HepG2 (cell line): ENCODE results near the gene COQ5.

ENCODE experiments used
- ATF7 ChIP-seq, 2 experiments: fragments of 450-650 bp in 1 of 2; sonication (generic) in 1 of 2; formaldehyde crosslinking in 1 of 2; IDR thresholded peaks; 2 replicates each; pipeline versions ENCODE4 v1.4.0 to v1.6.1; 2016 to 2020; ENCODE audit warnings: antibody characterized with exemption in 1 of 2, mild to moderate bottlenecking in 1 of 2, missing genetic modification reagents in 1 of 2
- CTCF ChIP-seq: sonication (generic); formaldehyde crosslinking; IDR thresholded peaks from 2 replicates; pipeline ENCODE4 v1.5.0; 2020; ENCODE audit warnings: mild to moderate bottlenecking, missing genetic modification reagents, moderate library complexity
- DMTF1 ChIP-seq: sonication (generic); formaldehyde crosslinking; IDR thresholded peaks from 2 replicates; pipeline ENCODE4 v1.4.0; 2020; ENCODE audit warnings: mild to moderate bottlenecking, missing genetic modification reagents
- GABPB1 ChIP-seq: IDR thresholded peaks from 2 replicates; pipeline ENCODE4 v1.6.1; 2016; ENCODE audit warnings: mild to moderate bottlenecking, missing genetic modification reagents, moderate library complexity, missing compliant biosample characterization
- JDP2 ChIP-seq: sonication (generic); formaldehyde crosslinking; IDR thresholded peaks from 2 replicates; pipeline ENCODE4 v1.8.1; 2022; ENCODE audit warnings: missing genetic modification reagents, borderline replicate concordance
- JUNB ChIP-seq: sonication (generic); formaldehyde crosslinking; IDR thresholded peaks from 2 replicates; pipeline ENCODE4 v1.8.0; 2022; ENCODE audit warnings: missing genetic modification reagents, mild to moderate bottlenecking, borderline replicate concordance
- NFKBIZ ChIP-seq: IDR thresholded peaks from 2 replicates; pipeline ENCODE4 v1.6.1; 2018; ENCODE audit warnings: missing genetic modification reagents, missing compliant biosample characterization
- RAD21 ChIP-seq: fragments of 450-650 bp; formaldehyde crosslinking; IDR thresholded peaks from 2 replicates; pipeline ENCODE4 v1.5.0; 2020; ENCODE audit warnings: mild to moderate bottlenecking
- RBM39 ChIP-seq: fragments of 200-400 bp; formaldehyde crosslinking; IDR thresholded peaks from one replicate; pipeline ENCODE4 v1.6.1; 2018; ENCODE audit warnings: antibody characterized with exemption, mild to moderate bottlenecking, low read depth, low read length; ENCODE audit not compliant: poor library complexity, severe bottlenecking
- SAP130 ChIP-seq: IDR thresholded peaks from 2 replicates; pipeline ENCODE4 v1.6.1; 2016; ENCODE audit warnings: low read depth
- TARDBP ChIP-seq: sonication (generic); formaldehyde crosslinking; IDR thresholded peaks from 2 replicates; pipeline ENCODE4 v1.8.0; 2022; ENCODE audit warnings: mild to moderate bottlenecking, missing genetic modification reagents
- ZKSCAN8 ChIP-seq: IDR thresholded peaks from 2 replicates; pipeline ENCODE4 v1.6.1; 2016; ENCODE audit warnings: borderline replicate concordance, missing genetic modification reagents, missing compliant biosample characterization
- ZNF589 ChIP-seq: sonication (generic); formaldehyde crosslinking; conservative IDR thresholded peaks from 2 replicates; pipeline ENCODE4 v1.8.0; 2022; ENCODE audit warnings: mild to moderate bottlenecking, moderate library complexity, missing genetic modification reagents

DNA sequence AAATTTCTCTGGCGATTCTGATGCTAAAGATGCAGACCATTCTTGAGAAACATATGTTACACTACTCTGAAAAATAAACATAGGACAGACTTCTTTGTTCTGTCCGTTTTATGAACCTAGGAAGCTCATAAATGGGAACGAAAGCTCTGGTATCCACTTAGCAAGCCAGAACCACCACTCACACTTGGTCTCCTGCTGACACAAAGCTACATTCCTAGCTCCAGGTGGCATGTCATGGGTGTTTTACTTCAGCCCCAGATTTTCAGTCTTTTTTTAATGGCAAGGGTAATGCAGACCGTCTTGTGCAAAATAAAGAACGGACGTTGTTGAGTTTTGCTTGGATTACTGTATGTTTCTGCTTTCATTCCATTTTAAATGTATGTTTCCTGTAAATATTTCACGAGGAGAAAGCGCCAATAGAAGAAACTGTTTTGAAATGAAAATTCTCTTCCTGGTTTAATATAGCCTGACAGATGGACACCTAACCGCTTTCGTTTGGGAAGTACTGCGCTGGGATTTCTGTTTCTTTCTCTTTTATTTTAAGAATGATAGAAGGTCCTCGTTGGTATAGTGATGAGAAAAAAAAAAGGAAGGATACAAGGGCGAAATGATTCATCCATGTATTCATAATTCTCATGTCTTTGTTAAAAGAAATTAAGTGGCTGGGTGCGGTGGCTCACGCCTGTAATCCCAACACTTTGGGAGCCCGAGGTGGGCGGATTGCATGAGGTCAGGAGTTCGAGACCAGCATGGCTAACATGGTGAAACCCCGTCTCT is 871 bp upstream of the COQ5 start:
- TF ChIP-seq NFKBIZ (CRISPR knock-in tag) (no peak), GABPB1 (CRISPR knock-in tag) (no peak), ZNF589 (CRISPR knock-in tag) (no peak), JDP2 (CRISPR knock-in tag) (no peak), ATF7 (IDR thresholded peaks at IDR 0.05) (no peak), ATF7 (CRISPR knock-in tag; IDR thresholded peaks at IDR 0.05) (no peak), RBM39 (no peak), DMTF1 (CRISPR knock-in tag) (no peak), TARDBP (no peak), CTCF (CRISPR knock-in tag) (peak; percentile 50), SAP130 (CRISPR knock-in tag) (peak; percentile 87), JUNB (no peak), RAD21 (no peak), ZKSCAN8 (CRISPR knock-in tag) (no peak)
